RWPE2 (cell line): Measurements from ENCODE around the gene SLC38A9.

Source experiments
- ATAC-seq: fragments of 200-7000 bp; cut with Tn5 transposase; 3 replicates; pipeline ENCODE4 v1.9.1; 2021; ENCODE audit warnings: low read depth
- DNase-seq: peaks from one replicate; pipeline ENCODE4 v3.0.0-alpha.2; 2020; ENCODE audit warnings: low spot score
- H3K27ac ChIP-seq: fragments of 450-650 bp; 2 replicates; pipeline ENCODE4 v1.5.1; 2017; ENCODE audit warnings: mild to moderate bottlenecking; ENCODE audit not compliant: poor library complexity, severe bottlenecking
- H3K27me3 ChIP-seq: fragments of 250-450 bp; sonication (Bioruptor Pico); 2 replicates; pipeline ENCODE4 v1.5.1; 2021; ENCODE audit warnings: mild to moderate bottlenecking, moderate library complexity; ENCODE audit not compliant: insufficient read depth, poor library complexity, severe bottlenecking
- H3K36me3 ChIP-seq: fragments of 250-450 bp; sonication (Bioruptor Pico); 2 replicates; pipeline ENCODE4 v1.5.1; 2020; ENCODE audit warnings: low read depth, mild to moderate bottlenecking, moderate library complexity
- H3K4me1 ChIP-seq: fragments of 250-450 bp; sonication (Bioruptor Pico); 2 replicates; pipeline ENCODE4 v1.5.1; 2021; ENCODE audit warnings: mild to moderate bottlenecking, moderate library complexity; ENCODE audit not compliant: insufficient read depth, poor library complexity, severe bottlenecking
- H3K4me3 ChIP-seq: fragments of 250-450 bp; sonication (Bioruptor Pico); 2 replicates; pipeline ENCODE4 v1.5.1; 2021; ENCODE audit warnings: mild to moderate bottlenecking, moderate library complexity; ENCODE audit not compliant: severe bottlenecking
- H3K9me3 ChIP-seq: fragments of 250-450 bp; sonication (Bioruptor Pico); 2 replicates; pipeline ENCODE4 v1.5.1; 2021; ENCODE audit warnings: mild to moderate bottlenecking, moderate library complexity; ENCODE audit not compliant: severe bottlenecking
- CTCF ChIP-seq: fragments of 450-650 bp; IDR thresholded peaks from one replicate; pipeline ENCODE4 v1.5.1; 2017; ENCODE audit warnings: mild to moderate bottlenecking, moderate library complexity; ENCODE audit not compliant: poor library complexity, severe bottlenecking

Gene SLC38A9

GRCh38 chr5:55576661-55577060 is 135.5 kb downstream of the SLC38A9 start:
- H3K27me3 ChIP-seq: no peaks in the 10 kb centered on the region
- ATAC-seq: no peak
- no peak overlapping the region for H3K4me3 ChIP-seq
- DNase-seq: no peak
- H3K27ac ChIP-seq: no peak overlapping the region
- H3K4me1 ChIP-seq: peaks cover 3% of the 10 kb centered on the region
- H3K9me3 ChIP-seq: no peaks in the 10 kb centered on the region
- no peaks in the 10 kb centered on the region for H3K36me3 ChIP-seq
- TF ChIP-seq CTCF: no peak
